GM04503 (cell line): ENCODE results near the gene PYM1.

Source experiments
- DNase-seq: peaks from one replicate; pipeline ENCODE4 v3.0.0-alpha.2; 2012; ENCODE audit warnings: low read depth

PYM1 gene

GRCh38 chr12:55927588-55928502, at the start of gene PYM1:
TSS of gene PYM1 (minus strand) at chr12:55927894. CDS start at chr12:55927761, 133 bp downstream.
- no peak for DNase-seq

DNA sequence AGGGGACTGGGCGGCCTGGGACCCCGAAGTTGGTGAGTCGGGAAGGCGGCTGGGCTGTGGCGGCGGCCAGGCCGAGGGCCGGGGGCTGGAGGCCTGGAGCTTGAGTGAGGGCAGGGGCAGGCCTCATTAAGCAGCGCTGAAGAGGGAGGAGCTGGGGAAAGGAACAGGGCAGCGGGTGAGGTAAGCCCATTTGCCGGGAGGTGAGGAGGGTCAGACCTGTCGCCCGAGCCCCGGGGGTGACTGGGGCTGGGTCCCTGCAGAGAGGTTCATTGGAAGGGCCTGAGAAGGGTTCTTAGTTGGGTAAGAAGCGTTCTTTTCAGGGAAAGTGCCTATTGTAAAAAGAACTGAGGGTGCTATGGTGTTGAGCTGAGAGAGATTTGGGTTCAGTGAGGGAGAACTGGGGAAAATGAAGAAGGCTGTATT, 46.6 kb upstream of the PYM1 start:
- DNase-seq = no peak

- DNase-seq = peak; percentile 100
Observed at GRCh38 chr12:55973599-55974307, 46.1 kb upstream of the PYM1 start, which contains the start of gene RAB5B. TSS of gene RAB5B (plus strand) at chr12:55974078. CDS start at chr12:55986961, 12,883 bp downstream.

DNA sequence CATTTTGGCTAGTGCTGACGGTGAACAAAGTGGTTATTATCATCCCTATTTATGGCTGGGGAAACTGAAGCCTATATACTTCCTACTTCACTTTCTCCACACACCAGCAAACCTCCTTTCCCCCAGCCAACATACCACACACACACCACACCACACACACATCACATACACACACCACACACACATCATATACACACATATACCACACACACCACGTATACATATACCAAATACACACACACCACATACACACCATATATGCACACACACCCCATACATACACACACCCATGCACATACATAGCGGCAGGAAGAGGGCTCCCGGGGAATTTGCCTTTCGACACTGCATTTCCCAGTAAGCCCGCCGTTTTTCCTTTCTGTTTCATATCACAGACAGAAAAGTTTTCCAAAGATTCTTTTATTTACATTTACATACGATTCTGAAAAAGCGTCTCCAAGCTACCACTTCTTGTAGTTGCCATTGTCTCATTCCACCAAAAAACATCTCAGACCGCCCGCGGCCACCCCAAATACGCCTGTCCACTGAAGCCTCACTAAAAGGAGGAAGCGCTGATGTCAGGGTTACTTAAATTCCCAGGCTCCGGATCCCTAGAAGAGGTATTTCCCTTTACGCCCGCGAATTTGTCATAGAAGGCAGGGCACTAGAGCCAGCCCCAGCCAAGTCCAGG, 45.4 kb upstream of the PYM1 start:
- DNase-seq = no peak

- no peak for DNase-seq
Observed at GRCh38 chr12:55972456-55972855, 44.8 kb upstream of the PYM1 start.

DNA sequence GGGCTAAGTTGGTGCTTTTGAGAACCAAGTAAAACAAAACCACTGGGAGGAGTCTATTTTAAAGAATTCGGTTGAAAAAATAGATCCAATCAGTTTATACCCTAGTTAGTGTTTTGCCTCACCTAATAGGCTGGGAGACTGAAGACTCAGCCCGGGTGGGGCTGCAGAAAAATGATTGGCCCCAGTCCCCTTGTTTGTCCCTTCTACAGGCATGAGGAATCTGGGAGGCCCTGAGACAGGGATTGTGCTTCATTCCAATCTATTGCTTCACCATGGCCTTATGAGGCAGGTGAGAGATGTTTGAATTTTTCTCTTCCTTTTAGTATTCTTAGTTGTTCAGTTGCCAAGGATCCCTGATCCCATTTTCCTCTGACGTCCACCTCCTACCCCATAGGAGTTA, 44.3 kb upstream of the PYM1 start:
- peak; percentile 51 for DNase-seq

DNA sequence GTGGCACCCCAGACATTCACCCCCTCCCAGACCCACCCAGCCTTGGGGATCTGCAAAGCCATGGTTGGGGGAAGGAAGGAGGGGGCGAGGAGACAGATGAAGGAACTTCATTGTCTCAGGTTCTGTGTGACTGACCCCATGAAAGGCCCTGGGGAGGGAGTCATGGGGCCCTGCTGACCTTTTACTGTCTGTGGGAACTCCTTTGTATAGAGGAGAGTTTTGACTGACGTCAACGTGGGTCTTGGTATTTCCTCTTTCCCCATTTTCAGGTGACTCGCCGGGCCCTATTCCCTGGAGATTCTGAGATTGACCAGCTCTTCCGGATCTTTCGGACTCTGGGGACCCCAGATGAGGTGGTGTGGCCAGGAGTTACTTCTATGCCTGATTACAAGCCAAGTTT, 43.1 kb upstream of the PYM1 start:
- no peak for DNase-seq

DNA sequence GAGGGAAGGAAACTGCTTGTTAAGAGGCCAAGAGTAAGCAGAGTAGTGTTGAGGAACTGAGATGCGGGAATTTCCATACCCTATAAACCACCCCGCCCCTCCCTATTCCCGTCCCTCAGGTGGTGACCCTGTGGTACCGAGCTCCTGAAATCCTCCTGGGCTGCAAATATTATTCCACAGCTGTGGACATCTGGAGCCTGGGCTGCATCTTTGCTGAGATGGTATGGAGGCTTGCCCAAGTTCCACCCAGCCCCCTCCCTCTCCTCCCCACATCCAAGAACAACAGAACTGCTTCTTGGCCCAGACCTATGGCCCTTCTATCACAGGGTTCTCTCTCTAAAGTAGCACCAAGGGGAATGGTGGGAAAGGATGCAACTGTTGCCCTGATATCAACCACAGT, 41.7 kb upstream of the PYM1 start:
- no peak for DNase-seq

- DNase-seq = no peak
Observed at GRCh38 chr12:55966408-55967281, 39.0 kb upstream of the PYM1 start, which contains the start of gene CDK2. TSS of gene CDK2 (plus strand) at chr12:55966830. CDS start at chr12:55967009, 179 bp downstream.

GRCh38 chr12:55965941-55966407, 38.3 kb upstream of the PYM1 start, which contains the start of gene PMEL:
TSS of gene PMEL (minus strand) at chr12:55966042. CDS start at chr12:55966011, 31 bp downstream.
- no peak for DNase-seq

- DNase-seq = no peak
Observed at GRCh38 chr12:55965240-55965639, 37.5 kb upstream of the PYM1 start.

- DNase-seq = no peak
Observed at GRCh38 chr12:55963760-55964159, 36.1 kb upstream of the PYM1 start.

DNA sequence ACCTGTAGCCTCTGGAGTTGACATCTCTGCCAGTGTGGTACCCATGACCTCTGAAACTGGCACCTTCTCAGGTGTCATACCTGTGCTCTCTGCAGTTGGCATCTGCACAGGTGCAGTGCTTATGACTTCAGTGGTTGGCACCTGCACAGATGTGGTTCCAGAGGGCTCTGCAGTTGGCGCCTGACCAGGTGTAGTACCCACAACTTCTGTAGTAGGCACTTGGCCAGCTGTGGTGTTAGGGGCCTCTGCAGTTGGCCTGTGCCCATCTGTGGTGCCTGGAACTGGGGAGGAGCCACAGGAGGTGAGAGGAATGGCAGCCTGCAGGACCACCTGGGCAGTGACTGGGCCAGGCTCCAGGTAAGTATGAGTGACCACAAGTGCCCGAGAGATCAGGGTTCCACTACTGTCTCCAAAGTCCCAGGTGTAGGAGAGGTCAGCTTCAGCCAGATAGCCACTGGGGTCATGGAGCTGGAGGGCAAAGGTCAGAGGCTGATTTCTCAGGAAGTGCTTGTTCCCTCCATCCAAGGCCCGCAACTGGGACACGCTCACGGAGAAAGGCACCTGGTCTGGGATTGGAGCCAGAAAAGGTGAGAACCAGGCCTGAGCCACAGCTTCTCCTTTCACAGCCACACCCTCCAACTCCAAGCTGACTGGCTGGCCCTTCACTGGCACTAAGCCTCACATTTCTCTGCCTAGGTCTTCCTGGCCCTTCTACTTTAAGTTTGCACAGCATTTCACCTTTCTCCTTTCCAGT, 29.6 kb upstream of the PYM1 start:
- DNase-seq = no peak

DNA sequence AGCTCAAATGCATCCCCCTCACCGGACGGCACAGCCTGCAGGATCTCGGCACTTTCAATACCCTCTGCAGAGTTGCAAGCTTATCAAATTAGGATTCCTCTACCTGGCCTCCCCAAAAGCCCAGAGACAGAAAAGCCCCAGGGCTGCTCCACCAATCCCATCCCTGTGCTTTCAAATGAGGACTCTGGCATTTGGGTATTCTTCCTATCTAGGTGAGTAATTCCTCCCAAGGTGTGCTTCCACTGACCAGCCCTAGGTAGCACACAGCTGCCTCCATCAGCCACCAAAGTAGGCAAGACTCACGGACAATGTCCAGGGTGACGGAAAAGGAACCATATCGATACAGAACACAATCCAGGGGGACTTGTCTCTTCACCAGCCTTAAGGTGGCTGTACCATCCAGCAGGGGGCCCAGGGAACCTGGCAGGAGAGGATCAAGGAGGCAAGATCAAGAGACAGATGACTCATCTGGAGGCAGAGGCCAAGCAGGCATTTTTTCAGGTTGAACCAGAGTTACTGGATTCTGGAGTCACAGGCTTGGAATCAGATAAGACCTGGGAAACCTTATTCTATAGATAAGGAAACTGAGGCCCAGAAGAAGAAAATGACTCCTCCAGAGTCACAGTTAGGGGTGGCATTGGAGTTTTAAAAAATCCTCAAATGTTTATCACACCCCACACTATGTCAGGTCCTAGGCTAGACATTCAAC, 28.3 kb upstream of the PYM1 start:
- DNase-seq = no peak

DNA sequence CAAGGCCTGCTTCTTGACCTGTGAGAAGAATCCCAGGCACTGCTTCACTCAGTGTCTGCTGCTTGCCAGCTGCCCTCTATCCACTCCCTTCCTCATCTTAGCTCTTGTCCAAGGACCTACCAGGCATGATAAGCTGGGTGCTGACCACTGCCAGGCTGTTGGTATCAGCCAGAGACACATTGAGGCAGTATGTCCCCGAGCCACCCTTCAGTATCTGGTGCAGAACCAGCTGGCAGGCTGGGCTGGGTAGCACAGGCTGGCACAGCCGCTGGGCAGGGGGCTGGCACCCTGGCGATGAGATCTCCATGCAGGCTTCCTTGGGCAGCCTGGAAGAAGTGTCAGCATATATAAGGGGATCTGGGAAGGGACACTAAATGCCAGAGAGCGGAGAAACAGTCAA, 27.6 kb upstream of the PYM1 start:
- no peak for DNase-seq

- no peak for DNase-seq
Observed at GRCh38 chr12:55946553-55946952, 18.9 kb upstream of the PYM1 start.

DNA sequence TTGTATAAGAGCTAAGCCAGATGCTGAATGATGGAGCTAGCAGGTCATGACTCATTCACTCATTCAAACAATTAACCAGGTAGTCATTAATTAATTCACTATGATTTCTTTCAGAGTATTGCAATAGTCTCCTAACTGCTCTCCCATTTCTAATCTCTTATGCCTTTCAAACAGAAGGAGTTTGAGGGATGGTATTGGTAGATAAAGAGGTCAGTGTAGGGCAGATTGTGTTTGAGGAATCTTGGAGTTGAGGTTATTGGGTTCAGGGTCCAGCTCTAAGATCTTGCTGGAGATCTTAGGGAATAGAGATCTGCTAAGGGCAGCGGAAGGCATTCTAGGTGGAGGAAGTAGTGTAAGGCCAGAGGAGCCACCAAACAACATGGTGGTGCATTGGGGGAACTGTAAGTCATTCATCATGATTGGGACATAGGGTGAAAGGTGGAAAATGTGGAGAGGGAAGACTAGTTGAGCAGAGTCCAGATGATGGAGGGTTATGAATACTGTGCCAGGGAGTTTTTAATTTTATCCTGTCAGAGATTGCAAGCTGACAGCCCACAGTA, 15.0 kb upstream of the PYM1 start:
- no peak for DNase-seq

DNA sequence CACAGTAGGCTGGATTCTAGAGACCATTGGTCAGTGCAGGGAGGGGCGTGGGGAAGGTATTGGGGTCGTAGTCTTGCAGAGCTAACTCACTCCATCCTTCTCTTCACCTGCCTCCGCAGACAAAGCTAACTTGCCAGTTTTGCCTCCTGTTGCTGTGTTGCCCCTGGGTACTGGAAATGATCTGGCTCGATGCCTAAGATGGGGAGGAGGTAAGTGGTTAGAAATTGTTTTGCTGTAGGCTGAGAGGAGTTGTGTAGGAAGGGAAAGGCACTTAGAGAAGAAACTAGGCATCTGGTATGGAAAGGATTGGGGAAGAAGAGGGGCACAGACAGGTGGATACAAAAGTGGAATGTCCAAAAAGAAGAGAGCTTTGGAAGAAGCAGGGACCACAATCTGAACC, 14.4 kb upstream of the PYM1 start:
- no peak for DNase-seq

GRCh38 chr12:55940065-55940732, 12.5 kb upstream of the PYM1 start:
- DNase-seq = peak; percentile 40
